ENCODE measurements around the gene TEX9.
"Not testable (repeated sequence)": the region's sequence is repeated elsewhere in the genome, so short reads cannot be mapped to it uniquely, and the experiment has no call there.

Gene TEX9

GRCh38 chr15:56356616-56357015 is 8.6 kb upstream of the TEX9 start:
- intact Hi-C loops (cut with DNase I): no loop called here
- no peak for DNase-seq

DNA sequence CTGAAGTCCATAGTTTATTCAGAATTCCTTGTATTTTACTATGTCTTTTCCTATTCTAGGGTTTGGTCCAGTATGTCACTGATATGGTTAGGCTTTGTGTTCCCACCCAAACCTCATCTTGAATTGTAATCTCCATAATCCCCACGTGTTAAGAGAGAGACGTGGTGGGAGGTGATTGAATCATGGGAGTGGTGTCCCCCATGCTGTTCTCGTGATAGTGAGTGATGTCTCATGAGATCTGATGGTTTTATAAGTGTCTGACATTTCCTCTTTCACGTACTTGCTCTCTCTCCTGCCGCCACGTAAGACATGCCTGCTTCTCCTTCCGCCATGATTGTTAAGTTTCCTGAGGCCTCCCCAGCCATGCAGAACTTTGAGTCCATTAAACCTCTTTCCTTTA is 6.6 kb upstream of the TEX9 start:
- DNase-seq: no peak
- intact Hi-C loops (cut with DNase I): no loop called here

DNA sequence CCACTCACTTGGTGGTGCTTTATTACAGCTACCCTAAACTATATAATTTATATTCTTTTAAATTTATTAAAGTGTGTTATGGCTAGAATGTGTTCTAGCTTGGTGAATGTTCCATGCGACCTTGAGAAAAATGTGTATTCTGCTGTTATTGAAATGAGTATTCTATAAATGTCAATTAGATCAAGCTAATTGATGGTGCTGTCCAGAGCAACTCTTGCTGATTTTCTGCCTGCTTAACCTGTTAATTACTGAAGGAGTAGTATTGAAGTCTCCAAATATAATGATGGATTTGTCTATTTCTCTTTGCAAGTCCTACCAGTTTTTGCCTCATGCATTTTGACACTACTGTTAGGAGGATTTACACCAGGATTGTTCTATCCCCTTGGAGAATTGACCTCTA is 3.2 kb upstream of the TEX9 start:
- intact Hi-C loops (cut with DNase I): no loop called here
- DNase-seq: no peak

DNA sequence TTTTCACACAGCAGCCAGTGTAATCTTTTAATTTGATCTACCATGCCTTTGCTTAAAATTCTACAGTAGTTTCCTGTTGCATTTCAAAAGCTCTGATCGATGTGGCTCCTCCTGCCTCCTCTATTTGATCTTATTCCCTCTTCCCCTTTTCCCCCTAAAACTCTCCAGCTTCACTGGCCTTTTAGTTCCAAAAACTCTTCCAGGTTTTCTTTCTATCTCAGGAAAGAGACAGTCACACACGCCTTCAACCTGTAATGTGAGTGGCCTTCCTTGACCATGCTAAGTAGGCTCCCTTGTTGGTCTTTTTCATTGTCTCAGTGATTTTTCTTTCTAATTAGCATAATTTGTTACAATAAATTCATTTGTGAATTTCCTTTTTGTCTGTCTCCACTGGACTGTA is 985 bp downstream of the TEX9 start:
- intact Hi-C loops (cut with DNase I): no loop called here
- no peak for DNase-seq

DNA sequence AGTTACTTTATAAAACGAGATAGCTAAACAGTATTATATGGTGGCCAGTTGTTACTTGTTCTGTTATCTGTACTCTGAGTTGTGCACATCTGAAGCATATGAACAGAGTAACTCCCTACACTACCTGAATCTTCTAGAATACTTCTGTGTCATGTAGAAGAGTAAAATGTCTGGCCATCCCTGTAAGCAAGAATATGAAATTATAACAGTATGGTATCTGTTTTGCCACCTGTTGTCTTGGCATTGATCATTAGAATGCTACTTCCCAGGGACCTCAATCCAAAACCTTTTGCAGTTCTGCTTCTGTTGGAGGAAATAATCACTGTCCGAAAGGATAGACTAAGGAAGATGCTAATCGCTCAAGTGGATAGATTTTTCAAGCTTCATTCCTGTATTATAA is 1.9 kb downstream of the TEX9 start:
- no peak for DNase-seq
- intact Hi-C loops (cut with DNase I): no loop called here

DNA sequence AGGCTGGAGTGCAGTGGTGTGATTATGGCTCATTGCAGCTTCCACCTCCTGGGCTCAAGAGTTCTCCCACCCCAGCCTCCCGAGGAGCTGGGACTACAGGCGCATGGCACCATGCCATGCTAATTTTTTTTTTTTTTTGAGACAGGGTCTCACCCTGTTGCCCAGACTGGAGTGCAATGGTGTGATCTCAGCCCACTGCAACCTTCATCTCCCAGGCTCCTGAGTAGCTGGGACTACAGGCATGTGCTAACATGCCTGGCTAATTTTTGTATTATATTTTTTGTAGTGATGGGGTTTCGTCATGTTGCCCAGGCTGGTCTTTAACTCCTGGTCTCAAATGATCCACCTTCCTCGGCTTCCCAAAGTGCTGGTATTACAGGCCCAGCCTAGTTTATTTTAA is 4.0 kb downstream of the TEX9 start:
- no peak for DNase-seq
- intact Hi-C loops (cut with DNase I): no loop called here

DNA sequence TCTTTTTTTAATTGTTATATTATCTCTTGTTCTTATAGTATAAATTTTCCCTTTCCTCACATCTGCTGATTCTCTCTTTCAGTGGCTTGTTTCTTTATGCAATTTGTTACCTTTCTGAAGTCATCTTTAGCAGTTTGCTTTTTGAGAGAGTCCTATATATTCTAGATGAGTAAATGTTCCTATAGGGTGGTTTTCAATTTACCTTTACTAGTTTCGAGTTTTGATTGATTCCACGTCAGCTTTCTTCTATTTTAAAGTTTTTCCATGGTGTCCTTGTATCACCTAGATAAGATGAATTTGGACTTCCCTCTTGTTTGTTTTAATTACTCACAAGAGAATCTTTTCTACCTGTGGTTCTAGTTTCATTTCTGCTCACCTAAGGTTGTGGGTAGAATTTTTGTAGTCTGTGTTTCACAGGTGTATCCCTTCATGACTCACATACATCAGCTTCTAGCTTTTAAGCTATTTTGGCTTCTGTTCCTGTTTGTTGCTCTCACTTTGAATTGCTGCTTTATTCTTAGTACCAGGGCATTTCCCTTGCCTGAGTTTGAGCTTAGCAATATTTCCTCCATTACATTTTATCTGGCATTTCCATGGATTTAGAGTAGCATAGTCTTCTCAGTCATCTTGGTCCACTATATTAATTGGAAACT is 6.4 kb downstream of the TEX9 start:
- intact Hi-C loops (cut with DNase I): no loop called here
- no peak for DNase-seq

DNA sequence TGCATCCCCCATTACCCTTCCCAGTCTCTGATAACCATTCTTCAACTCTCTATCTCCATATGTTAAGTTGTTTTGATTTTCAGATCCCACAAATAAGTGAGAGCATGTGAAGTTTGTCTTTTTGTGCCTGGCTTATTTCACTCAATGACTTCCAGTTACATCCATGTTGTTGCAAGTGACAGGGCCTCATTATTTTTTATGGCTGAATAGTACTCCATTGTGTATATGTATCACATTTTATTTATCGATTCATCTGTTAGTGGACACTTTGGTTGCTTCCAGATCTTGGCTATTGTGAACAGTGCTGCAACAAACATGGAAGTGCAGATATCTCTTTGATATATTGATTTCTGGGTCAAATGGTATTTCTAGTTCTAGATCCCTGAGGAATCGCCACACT is 9.5 kb downstream of the TEX9 start:
- DNase-seq; intact Hi-C loops (cut with DNase I): not testable (repeated sequence)

DNA sequence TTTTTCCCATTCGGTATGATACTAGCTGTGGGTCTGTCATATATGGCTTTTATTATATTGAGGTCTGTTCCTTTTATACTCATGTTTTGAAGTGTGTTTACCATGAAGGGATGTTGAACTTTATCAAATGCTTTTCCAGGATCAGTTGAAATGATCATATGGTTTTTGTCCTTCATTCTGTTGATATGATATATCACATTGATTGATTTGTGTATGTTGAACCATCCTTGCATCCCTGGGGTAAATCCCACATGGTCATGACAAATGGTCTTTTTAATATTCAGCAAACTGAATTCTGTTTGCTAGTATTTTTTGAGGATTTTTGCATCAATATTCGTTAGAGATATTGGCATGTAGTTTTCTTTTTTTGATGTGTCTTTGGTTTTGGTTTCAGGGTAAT is 12.6 kb downstream of the TEX9 start:
- DNase-seq; intact Hi-C loops (cut with DNase I): not testable (repeated sequence)

GRCh38 chr15:56383010-56383409 is 17.8 kb downstream of the TEX9 start:
- no peak for DNase-seq
- intact Hi-C loops (cut with DNase I): no loop called here

- no peak for DNase-seq
- intact Hi-C loops (cut with DNase I): no loop called here
Observed at GRCh38 chr15:56385908-56386307, 20.7 kb downstream of the TEX9 start.

GRCh38 chr15:56390739-56391267 is 25.6 kb downstream of the TEX9 start:
- no peak for DNase-seq
- intact Hi-C loops (cut with DNase I): no loop called here

- DNase-seq: no peak
- intact Hi-C loops (cut with DNase I): no loop called here
Observed at GRCh38 chr15:56393277-56393676, 28.1 kb downstream of the TEX9 start.

- DNase-seq: no peak
- intact Hi-C loops (cut with DNase I): no loop called here
Observed at GRCh38 chr15:56394909-56395308, 29.7 kb downstream of the TEX9 start.

DNA sequence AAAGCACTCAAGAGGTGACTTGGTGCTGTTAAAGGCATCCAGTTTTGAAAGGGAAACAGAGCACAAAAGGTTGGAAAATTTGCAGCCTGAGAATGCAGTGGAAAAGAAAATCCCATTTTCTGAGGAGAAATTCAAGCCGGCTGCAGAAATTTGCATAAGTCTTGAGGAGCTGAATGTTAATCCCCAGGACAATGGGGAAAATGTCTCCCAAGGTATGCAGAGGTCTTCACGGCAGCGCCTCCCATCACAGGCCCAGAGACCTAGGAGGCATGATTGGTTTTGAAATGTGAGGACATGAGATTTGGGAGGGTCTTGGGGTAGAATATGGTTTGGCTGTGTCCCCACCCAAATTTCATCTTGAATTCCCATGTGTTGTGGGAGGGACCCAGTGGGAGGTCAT is 32.1 kb downstream of the TEX9 start:
- DNase-seq; intact Hi-C loops (cut with DNase I): not testable (repeated sequence)

- DNase-seq; intact Hi-C loops (cut with DNase I): not testable (repeated sequence)
Observed at GRCh38 chr15:56399209-56399608, 34.0 kb downstream of the TEX9 start.

GRCh38 chr15:56410721-56411120 is 45.5 kb downstream of the TEX9 start:
- DNase-seq: no peak
- intact Hi-C loops (cut with DNase I): no loop called here

GRCh38 chr15:56411122-56411749 is 46.0 kb downstream of the TEX9 start:
- no peak for DNase-seq
- intact Hi-C loops (cut with DNase I): no loop called here

- intact Hi-C loops (cut with DNase I); DNase-seq: not testable (repeated sequence)
Observed at GRCh38 chr15:56413114-56413733, 48.0 kb downstream of the TEX9 start.

GRCh38 chr15:56425276-56425675 is 60.0 kb downstream of the TEX9 start:
- intact Hi-C loops (cut with DNase I): no loop called here
- no peak for DNase-seq

DNA sequence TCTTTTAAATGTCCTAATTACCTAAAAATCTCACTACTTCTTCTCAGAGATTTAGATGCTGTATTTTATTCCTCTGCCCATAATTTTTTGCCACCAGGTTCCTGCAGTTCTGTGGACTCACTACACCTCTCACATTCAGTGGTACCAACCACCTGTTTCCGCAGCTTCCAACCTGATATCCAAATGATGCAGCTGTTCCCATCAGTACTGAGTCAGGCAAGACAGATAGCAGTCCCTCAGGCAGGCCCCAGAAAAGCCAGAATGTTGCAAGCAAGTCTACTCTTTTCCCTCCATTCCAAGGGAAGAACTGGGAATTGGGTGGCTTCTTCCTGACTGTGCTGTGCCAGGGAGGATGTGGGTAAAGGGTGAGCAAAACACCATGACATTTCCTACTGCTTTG is 60.8 kb downstream of the TEX9 start:
- no peak for DNase-seq
- intact Hi-C loops (cut with DNase I): no loop called here

Measured in head of caudate nucleus (tissue), 42 donors.